Skeletal muscle cell (primary cell): ENCODE measurements around the gene HLA-F.

ENCODE experiments used
- DNase-seq: peaks from one replicate; pipeline ENCODE4 v3.0.0-alpha.2; 2010; ENCODE audit warnings: low read depth
- H3K4me3 ChIP-seq: 2 replicates; pipeline ENCODE4 v1.5.1; 2011; ENCODE audit warnings: low read depth, mild to moderate bottlenecking, control low read depth, low read length, moderate library complexity

The HLA-F gene

GRCh38 chr6:29741592-29741991 is 18.4 kb downstream of the HLA-F start:
- no peak overlapping the region for H3K4me3 ChIP-seq
- no peak for DNase-seq

GRCh38 chr6:29742127-29742526 is 18.9 kb downstream of the HLA-F start:
- no peak for DNase-seq
- H3K4me3 ChIP-seq, result no peak overlapping the region

- no peak for DNase-seq
Measured at GRCh38 chr6:29743025-29743424, 19.8 kb downstream of the HLA-F start.

GRCh38 chr6:29743568-29743967 is 20.3 kb downstream of the HLA-F start:
- DNase-seq, result no peak
- H3K4me3 ChIP-seq, result no peak overlapping the region

More at GRCh38 chr6:29743025-29743424, 19.8 kb downstream of the HLA-F start:
- no peak overlapping the region for H3K4me3 ChIP-seq

GRCh38 chr6:29744131-29744530 is 20.9 kb downstream of the HLA-F start:
- no peak for DNase-seq
- H3K4me3 ChIP-seq, result no peak overlapping the region

GRCh38 chr6:29744621-29745020 is 21.4 kb downstream of the HLA-F start:
- H3K4me3 ChIP-seq, result no peak overlapping the region
- no peak for DNase-seq

- DNase-seq, result no peak
- no peak overlapping the region for H3K4me3 ChIP-seq
Measured at GRCh38 chr6:29745386-29745785, 22.2 kb downstream of the HLA-F start.

- no peak overlapping the region for H3K4me3 ChIP-seq
- no peak for DNase-seq
Measured at GRCh38 chr6:29745855-29746449, 22.7 kb downstream of the HLA-F start.

- H3K4me3 ChIP-seq, result no peak overlapping the region
- no peak for DNase-seq
Measured at GRCh38 chr6:29746846-29747687, 23.8 kb downstream of the HLA-F start.

GRCh38 chr6:29747688-29748250 is 24.5 kb downstream of the HLA-F start:
- peak overlapping the region; percentile 64 for H3K4me3 ChIP-seq
- no peak for DNase-seq

- peak; percentile 33 for DNase-seq
- peak overlapping the region; percentile 64 for H3K4me3 ChIP-seq
Measured at GRCh38 chr6:29748391-29749307, 25.4 kb downstream of the HLA-F start.

- DNase-seq, result no peak
- peak overlapping the region; percentile 64 for H3K4me3 ChIP-seq
Measured at GRCh38 chr6:29749308-29749662, 26.1 kb downstream of the HLA-F start.

GRCh38 chr6:29749668-29750067 is 26.4 kb downstream of the HLA-F start:
- DNase-seq, result no peak
- no peak overlapping the region for H3K4me3 ChIP-seq

GRCh38 chr6:29750709-29751108 is 27.5 kb downstream of the HLA-F start:
- no peak for DNase-seq
- H3K4me3 ChIP-seq, result no peak overlapping the region

- no peak overlapping the region for H3K4me3 ChIP-seq
- no peak for DNase-seq
Measured at GRCh38 chr6:29751480-29751879, 28.2 kb downstream of the HLA-F start.

- peak; percentile 50 for DNase-seq
- H3K4me3 ChIP-seq, result peak overlapping the region; percentile 69
Measured at GRCh38 chr6:29752451-29753308, 29.4 kb downstream of the HLA-F start.

- no peak for DNase-seq
- H3K4me3 ChIP-seq, result peak overlapping the region; percentile 69
Measured at GRCh38 chr6:29753309-29753644, 30.0 kb downstream of the HLA-F start.

GRCh38 chr6:29755295-29755871 is 32.1 kb downstream of the HLA-F start:
- H3K4me3 ChIP-seq, result no peak overlapping the region
- DNase-seq, result no peak

GRCh38 chr6:29757282-29757681 is 34.0 kb downstream of the HLA-F start:
- DNase-seq, result no peak
- H3K4me3 ChIP-seq, result no peak overlapping the region
